Muscle of leg (tissue), 11 donors: ENCODE data around the gene RAD23B. TPM values are rescaled to one million over a fixed set of nuclear protein-coding genes. Genes with fewer than 3 reads are reported as not detected.

Experiments
- DNase-seq: peaks from one replicate; pipeline ENCODE4 v3.0.0; 2013
- H3K27ac ChIP-seq: one replicate; pipeline ENCODE4 v1.5.1; 2013; ENCODE audit warnings: mild to moderate bottlenecking, low read length, control low read depth
- H3K27me3 ChIP-seq: one replicate; pipeline ENCODE4 v1.6.1; 2013; ENCODE audit warnings: low read length; ENCODE audit not compliant: control insufficient read depth, insufficient read depth
- H3K36me3 ChIP-seq: one replicate; pipeline ENCODE4 v1.6.1; 2013; ENCODE audit warnings: low read length; ENCODE audit not compliant: control insufficient read depth, insufficient read depth
- H3K4me1 ChIP-seq: one replicate; pipeline ENCODE4 v1.6.1; 2013; ENCODE audit warnings: low read length; ENCODE audit not compliant: control insufficient read depth, insufficient read depth
- H3K4me3 ChIP-seq: one replicate; pipeline ENCODE4 v1.5.1; 2013; ENCODE audit warnings: low read length, control low read depth
- H3K9me3 ChIP-seq: replicated peaks from 2 replicates; pipeline ENCODE4 v1.6.1; 2013; ENCODE audit warnings: low read depth, low read length; ENCODE audit not compliant: control insufficient read depth
- WGBS: methylation state at CpG from one replicate; pipeline ENCODE4 v1.1.5; 2013; ENCODE audit warnings: missing lambda C conversion rate; ENCODE audit not compliant: insufficient coverage; 5-methylcytosine and 5-hydroxymethylcytosine counted together
- polyA plus RNA-seq, 8 donors: library from polyadenylated mRNA; unstranded; fragments of 120-200 nt; gene quantifications; one replicate each; pipeline versions ENCODE4 v1.2.1 to v1.2.3, GENCODE V29; 2013; ENCODE audit warnings: inconsistent platforms in 1 of 8, low replicate concordance in 1 of 8; ENCODE audit not compliant: insufficient read length in 8 of 8, insufficient read depth in 1 of 8
- total RNA-seq: library from RNA; stranded (reverse); fragments of 120-200 nt; gene quantifications from one replicate; pipeline ENCODE4 v1.2.4, GENCODE V29; 2013

Gene RAD23B
- total and polyA plus RNA-seq, 9 donors = 62.5 to 136 (median 130) TPM

DNA sequence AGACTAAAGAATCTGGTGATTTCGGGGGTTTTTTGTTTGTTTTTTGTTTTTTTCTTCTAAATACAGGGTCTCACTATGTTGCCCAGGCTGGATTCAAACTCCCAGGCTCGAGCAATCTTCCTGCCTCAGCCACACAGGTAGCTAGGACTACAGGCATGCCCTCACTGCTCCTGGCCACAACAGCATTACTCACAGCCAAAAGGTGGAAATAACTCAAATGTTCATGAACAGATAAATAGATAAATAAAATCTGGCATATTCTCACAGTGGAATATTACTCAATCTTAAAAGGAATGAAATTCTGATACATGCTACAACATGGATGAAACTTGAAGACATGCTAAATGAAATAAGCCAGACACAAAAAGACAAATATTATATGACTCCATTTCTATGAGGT, 19.8 kb upstream of the RAD23B start:
- Histone ChIP-seq H3K36me3 (no peaks in the 10 kb centered on the region), H3K4me1 (no peaks in the 10 kb centered on the region), H3K4me3 (no peak overlapping the region), H3K27me3 (no peaks in the 10 kb centered on the region), H3K9me3 (peaks cover 4% of the 10 kb centered on the region), H3K27ac (no peak overlapping the region)
- DNase-seq = no peak
- WGBS = no CpG with 5 or more reads among the region's 2 CpGs

DNA sequence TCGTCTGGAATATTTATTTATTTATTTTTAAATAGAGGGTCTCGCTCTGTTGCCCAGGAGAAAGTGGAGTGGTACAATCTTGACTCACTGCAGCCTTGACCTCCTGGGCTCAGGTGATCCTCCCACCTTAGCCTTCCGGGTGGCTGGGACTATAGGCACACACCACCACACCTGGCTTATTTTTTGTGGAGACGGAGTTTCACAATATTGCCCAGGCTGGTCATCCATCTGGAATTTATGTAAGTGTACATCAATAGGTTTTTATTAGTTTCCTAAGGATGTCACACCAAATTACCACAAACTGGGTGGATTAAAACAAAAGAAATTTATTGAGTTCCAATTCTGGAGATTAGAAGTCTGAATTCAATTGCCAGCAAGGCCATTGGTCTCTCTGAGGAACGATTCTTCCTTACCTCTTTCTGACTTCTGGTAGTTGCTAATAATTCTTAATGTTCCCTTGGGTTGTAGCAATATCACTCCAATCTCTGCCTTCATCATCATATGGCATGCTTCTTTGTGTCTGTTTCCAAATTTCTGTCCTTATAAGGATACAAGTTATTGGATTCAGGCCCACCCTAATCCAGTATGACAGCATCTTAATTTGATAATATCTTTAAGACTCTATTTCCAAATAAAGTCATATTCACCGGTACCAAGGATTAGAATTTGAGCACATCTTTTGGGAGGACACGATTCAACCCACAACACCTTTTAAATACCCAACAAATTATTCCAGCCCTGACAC, 16.3 kb upstream of the RAD23B start:
- Histone ChIP-seq H3K27ac (no peak overlapping the region), H3K27me3 (no peaks in the 10 kb centered on the region), H3K9me3 (peaks cover 4% of the 10 kb centered on the region), H3K4me3 (no peak overlapping the region), H3K36me3 (no peaks in the 10 kb centered on the region), H3K4me1 (no peaks in the 10 kb centered on the region)
- WGBS = no CpG with 5 or more reads among the region's 7 CpGs
- no peak for DNase-seq

DNA sequence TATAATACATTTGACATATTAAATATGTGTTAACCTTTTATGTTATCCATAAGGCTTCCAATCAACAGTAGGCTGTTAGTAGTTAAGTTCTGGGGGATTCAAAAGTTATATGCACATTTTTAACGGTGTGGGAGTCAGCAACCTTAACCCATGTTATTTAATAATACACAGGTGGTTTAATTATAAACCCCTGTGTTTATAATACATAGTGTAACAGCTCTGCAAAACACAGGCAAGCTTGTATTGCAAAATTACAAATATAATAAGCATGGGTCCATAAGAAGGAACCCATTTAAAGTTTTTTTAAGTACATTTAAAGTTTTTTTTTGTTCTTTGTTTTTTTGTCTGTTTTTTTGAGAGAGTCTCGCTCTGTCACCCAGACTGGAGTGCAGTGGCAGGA, 14.5 kb upstream of the RAD23B start:
- no peak for DNase-seq
- no peak overlapping the region for H3K4me3 ChIP-seq
- no peaks in the 10 kb centered on the region for H3K27me3 ChIP-seq
- no peaks in the 10 kb centered on the region for H3K4me1 ChIP-seq
- peaks cover 4% of the 10 kb centered on the region for H3K9me3 ChIP-seq
- no peaks in the 10 kb centered on the region for H3K36me3 ChIP-seq
- H3K27ac ChIP-seq = no peak overlapping the region
- WGBS = 100% methylated on average over 1 of the region's 2 CpGs

DNA sequence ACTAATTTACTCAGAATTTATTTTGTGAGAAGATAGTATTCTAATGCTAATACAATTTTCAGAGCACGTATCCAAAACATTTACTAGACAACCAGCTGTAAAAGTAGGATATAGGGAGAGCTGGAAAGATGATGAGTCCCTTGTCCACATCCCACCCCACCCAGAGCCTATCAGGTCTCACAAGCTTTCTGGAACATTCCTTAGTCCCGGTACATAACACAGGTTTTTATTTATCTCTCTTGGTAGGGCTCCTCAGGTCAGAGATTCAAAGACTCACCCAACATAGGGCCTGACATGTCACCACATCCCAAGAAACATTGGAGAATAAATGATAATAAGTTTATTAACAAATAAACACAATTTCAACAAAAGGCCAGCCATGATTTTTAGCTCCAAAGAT, 13.8 kb upstream of the RAD23B start:
- no CpG with 5 or more reads among the region's 2 CpGs for WGBS
- Histone ChIP-seq H3K27ac (no peak overlapping the region), H3K36me3 (no peaks in the 10 kb centered on the region), H3K4me3 (no peak overlapping the region), H3K27me3 (no peaks in the 10 kb centered on the region), H3K9me3 (peaks cover 4% of the 10 kb centered on the region), H3K4me1 (peaks cover 2% of the 10 kb centered on the region)
- DNase-seq = no peak

DNA sequence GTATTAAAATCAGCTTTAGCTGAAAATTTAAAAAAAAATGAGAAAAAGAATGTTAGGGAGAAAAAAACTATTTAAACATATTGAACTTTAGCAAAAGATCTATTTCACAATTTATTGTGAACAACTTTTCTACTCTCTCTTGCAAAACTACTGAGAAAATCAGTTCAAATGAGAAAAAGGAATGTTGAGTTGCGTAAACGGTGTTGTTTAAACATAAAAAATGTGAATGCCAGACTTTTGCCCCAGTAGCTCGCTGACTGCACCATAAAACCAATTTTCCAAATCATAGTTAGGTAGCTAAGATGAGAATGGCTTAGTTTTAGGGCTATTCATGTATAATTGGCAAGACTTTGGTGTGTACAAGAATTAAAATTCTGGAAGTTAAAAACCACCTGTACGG, 13.4 kb upstream of the RAD23B start:
- H3K36me3 ChIP-seq = no peaks in the 10 kb centered on the region
- peaks cover 4% of the 10 kb centered on the region for H3K9me3 ChIP-seq
- H3K4me1 ChIP-seq = peaks cover 5% of the 10 kb centered on the region
- DNase-seq = peak; percentile 48
- WGBS = no CpG with 5 or more reads among the region's 4 CpGs
- no peak overlapping the region for H3K4me3 ChIP-seq
- H3K27me3 ChIP-seq = no peaks in the 10 kb centered on the region
- H3K27ac ChIP-seq = no peak overlapping the region

DNA sequence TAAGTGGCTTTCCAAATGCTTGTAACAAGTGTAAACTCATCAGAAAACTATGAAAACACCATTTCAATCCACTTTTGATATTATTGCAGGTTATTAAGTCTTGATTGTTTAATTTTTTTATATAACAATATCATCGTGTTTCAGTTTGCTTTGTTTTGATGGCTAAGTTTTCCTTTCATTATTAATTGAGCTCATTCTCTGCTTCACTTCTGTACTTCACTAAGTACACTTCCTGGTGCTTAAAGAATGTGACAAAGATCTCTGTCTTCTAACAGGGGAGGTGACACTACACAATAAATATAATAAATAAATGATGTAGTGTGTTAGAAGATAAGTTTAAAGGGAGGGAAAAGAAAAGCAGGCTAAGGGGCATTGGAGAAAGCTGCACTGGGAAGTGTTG, 13.0 kb upstream of the RAD23B start:
- H3K27ac ChIP-seq = no peak overlapping the region
- no peaks in the 10 kb centered on the region for H3K27me3 ChIP-seq
- H3K9me3 ChIP-seq = peaks cover 4% of the 10 kb centered on the region
- WGBS = no CpG with 5 or more reads among the region's 1 CpG
- peaks cover 9% of the 10 kb centered on the region for H3K4me1 ChIP-seq
- no peak overlapping the region for H3K4me3 ChIP-seq
- no peak for DNase-seq
- H3K36me3 ChIP-seq = no peaks in the 10 kb centered on the region

DNA sequence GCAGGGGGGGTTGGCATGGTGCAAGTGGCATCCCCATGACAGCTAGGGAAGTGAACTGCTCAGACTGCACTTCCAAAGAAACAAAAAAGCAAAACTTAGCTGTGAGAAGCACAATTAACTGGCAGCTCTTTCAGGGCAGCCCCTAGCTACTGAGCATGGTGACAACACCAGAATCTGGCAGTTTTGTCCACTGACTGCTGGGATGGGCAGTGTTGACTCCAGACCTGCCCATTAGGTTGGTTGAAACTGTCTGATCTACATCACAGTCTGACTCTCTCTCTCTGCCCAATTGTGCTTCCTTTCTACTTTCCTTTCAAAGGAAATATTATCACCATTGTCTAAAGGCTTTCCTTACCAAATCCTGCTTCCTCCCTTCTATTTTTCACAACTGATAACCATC, 12.5 kb upstream of the RAD23B start:
- no peaks in the 10 kb centered on the region for H3K27me3 ChIP-seq
- peaks cover 14% of the 10 kb centered on the region for H3K4me1 ChIP-seq
- no peaks in the 10 kb centered on the region for H3K36me3 ChIP-seq
- peaks cover 2% of the 10 kb centered on the region for H3K9me3 ChIP-seq
- H3K4me3 ChIP-seq = no peak overlapping the region
- DNase-seq = no peak
- no peak overlapping the region for H3K27ac ChIP-seq

DNA sequence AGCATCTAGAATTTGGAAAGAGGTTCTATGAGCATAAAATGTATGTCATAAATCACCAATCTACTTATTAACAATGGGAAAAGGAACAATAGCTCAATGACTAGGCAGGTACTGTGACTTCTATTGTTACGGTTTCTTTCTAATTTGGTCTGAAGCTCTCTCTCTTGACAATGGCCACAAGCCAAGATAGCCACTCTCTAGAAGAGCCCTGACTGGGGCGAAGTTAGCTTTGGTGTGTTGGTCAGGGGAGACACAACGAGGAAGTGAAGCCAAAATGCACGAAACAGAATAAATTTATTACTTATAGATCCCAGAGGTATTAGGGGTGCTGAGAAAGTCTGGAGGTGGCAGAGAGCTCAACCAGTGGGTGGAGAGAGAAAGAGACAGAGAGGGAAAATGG, 9.4 kb upstream of the RAD23B start:
- Histone ChIP-seq H3K4me3 (no peak overlapping the region), H3K27ac (no peak overlapping the region), H3K4me1 (peaks cover 27% of the 10 kb centered on the region), H3K9me3 (no peaks in the 10 kb centered on the region), H3K36me3 (no peaks in the 10 kb centered on the region), H3K27me3 (no peaks in the 10 kb centered on the region)
- no CpG with 5 or more reads among the region's 4 CpGs for WGBS
- no peak for DNase-seq

DNA sequence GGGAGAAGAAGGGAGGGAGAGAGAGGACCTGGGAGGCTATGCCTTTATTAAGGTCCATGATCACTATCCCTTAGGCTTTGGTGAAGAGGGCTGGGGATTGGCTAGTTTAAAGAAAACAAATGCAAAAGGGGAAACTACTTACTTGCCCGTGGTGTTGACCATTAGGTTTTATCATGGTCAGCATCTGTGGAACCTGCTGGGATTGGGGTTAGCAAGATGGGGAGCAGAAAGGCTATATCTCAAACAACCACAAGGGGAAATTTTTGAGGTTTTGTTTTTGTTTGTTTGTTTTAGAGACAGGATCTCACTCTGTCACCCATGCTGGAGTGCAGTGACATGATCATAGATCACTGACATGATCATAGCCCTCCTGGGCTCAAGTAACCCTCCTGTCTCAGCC, 9.0 kb upstream of the RAD23B start:
- no peak overlapping the region for H3K27ac ChIP-seq
- no peak for DNase-seq
- no peak overlapping the region for H3K4me3 ChIP-seq
- no peaks in the 10 kb centered on the region for H3K9me3 ChIP-seq
- WGBS = 50% methylated on average over 1 of the region's 1 CpG
- H3K36me3 ChIP-seq = no peaks in the 10 kb centered on the region
- H3K4me1 ChIP-seq = peaks cover 27% of the 10 kb centered on the region
- H3K27me3 ChIP-seq = no peaks in the 10 kb centered on the region

DNA sequence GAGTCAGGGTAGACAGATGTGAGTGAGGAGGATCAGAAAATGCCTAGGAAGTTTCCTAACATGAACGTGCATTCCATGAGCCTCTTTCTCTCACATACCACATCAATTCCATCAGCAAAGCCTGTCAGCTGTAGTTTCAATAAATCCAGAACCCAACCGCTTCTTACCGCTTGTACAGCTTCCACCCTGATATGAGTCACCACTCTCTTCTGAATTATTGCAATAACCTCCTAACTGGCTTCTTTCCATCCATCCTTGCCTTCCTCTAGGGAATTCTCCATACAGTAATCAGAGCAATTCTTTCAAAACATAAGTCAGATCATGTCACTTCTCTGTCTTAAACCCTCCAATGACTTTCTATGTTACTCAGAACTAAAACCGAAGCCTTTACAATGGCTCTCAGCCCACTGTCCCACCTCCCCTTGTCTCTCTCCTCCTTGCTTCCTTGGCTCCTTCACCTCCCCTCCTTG, 8.1 kb upstream of the RAD23B start:
- no peaks in the 10 kb centered on the region for H3K36me3 ChIP-seq
- peaks cover 27% of the 10 kb centered on the region for H3K4me1 ChIP-seq
- 12% methylated on average over 4 of the region's 4 CpGs for WGBS
- H3K4me3 ChIP-seq = no peak overlapping the region
- peak; percentile 88 for DNase-seq
- H3K27me3 ChIP-seq = no peaks in the 10 kb centered on the region
- no peaks in the 10 kb centered on the region for H3K9me3 ChIP-seq
- peak overlapping the region; percentile 76 for H3K27ac ChIP-seq

DNA sequence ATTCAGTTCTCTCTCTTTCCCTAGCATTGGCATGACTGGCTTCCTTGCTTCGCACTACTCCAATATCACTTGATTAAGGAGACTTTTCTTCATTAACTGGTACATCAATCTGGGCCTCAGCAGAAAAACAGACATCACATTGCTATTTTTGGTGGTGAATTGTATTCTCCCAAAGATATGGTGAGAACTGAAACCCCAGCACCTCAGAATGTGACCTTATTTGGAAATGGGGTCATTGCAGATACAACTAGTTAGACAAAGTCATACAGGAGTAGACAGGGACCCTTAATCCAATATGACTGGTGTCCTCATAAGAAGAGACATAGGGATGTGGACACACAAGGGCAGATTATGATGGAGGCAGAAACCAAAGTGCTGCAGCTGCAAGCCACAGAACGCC, 7.5 kb upstream of the RAD23B start:
- Histone ChIP-seq H3K36me3 (no peaks in the 10 kb centered on the region), H3K27ac (peak overlapping the region; percentile 76), H3K9me3 (no peaks in the 10 kb centered on the region), H3K27me3 (no peaks in the 10 kb centered on the region), H3K4me3 (no peak overlapping the region), H3K4me1 (peaks cover 27% of the 10 kb centered on the region)
- peak; percentile 40 for DNase-seq
- WGBS = 67% methylated on average over 1 of the region's 2 CpGs
